ENCODE measurements around the gene PTPRJ. TPM values are rescaled to one million over a fixed set of nuclear protein-coding genes. Genes with fewer than 3 reads are reported as not detected.

The PTPRJ gene
- total and polyA plus RNA-seq, 2 experiments from 2014 or later, result 4.5 to 9.5 TPM

GRCh38 chr11:48109046-48109666 is 128.8 kb downstream of the PTPRJ start:
- Histone ChIP-seq H3K27me3 (replicated peaks; ENCODE audit: insufficient read depth) (no peaks in the 10 kb centered on the region), H3K4me3 (no peak overlapping the region), H3K27ac (no peak overlapping the region), H4K20me1 (ENCODE audit: insufficient read depth) (no peaks in the 10 kb centered on the region), H3K4me2 (ENCODE audit: unreplicated experiment) (peak overlapping the region; percentile 71), H3K9me2 (ENCODE audit: insufficient read depth) (no peaks in the 10 kb centered on the region), H2AFZ (no peak overlapping the region), H3K36me3 (ENCODE audit: low read depth) (no peaks in the 10 kb centered on the region), H3K9me3 (ENCODE audit: low read depth) (no peaks in the 10 kb centered on the region), H3K9ac (no peak overlapping the region), H3F3A (ENCODE audit: insufficient read depth) (peaks cover 11% of the 10 kb centered on the region; the same call in 1 of the 2 replicates), H3K79me2 (ENCODE audit: insufficient read depth) (peaks cover 44% of the 10 kb centered on the region), H3K4me1 (ENCODE audit: insufficient read depth) (peaks cover 35% of the 10 kb centered on the region)
- WGBS, 2 experiments (ENCODE audit: low coverage in 1 of 2, low lambda C conversion rate in 2 of 2, missing lambda C conversion rate in 2 of 2), result 82% methylated on average over 5 of the region's 5 CpGs
- TF ChIP-seq EZH2 (IDR thresholded peaks at IDR 0.05; ENCODE audit: insufficient read depth, poor library complexity, severe bottlenecking) (no peak), EZH2phosphoT487 (IDR thresholded peaks at IDR 0.05; ENCODE audit: insufficient read depth, low read depth) (no peak)
- in situ Hi-C loops (cut with MboI), result loop anchor here (5.0 kb wide), 1 partner anchor 172 kb away; no protein-coding TSS in a partner anchor
- DNase-seq, result peak; percentile 68

GRCh38 chr11:48110509-48110766 is 130.1 kb downstream of the PTPRJ start:
- in situ Hi-C loops (cut with MboI), result loop anchor here (10.0 kb wide), 1 partner anchor 126 kb away; the partner anchor contains the start of gene PTPRJ
- H3K79me2 ChIP-seq (ENCODE audit: insufficient read depth), result peaks cover 31% of the 10 kb centered on the region
- peak overlapping the region; percentile 48 for H3K9ac ChIP-seq
- WGBS, 2 experiments (ENCODE audit: low coverage in 1 of 2, low lambda C conversion rate in 2 of 2, missing lambda C conversion rate in 2 of 2), result 51 to 53% methylated on average over 2 of the region's 2 CpGs
- H3K27ac ChIP-seq, result no peak overlapping the region
- peaks cover 29% of the 10 kb centered on the region for H3K4me1 ChIP-seq (ENCODE audit: insufficient read depth)
- no peaks in the 10 kb centered on the region for H3K9me2 ChIP-seq (ENCODE audit: insufficient read depth)
- no peak for DNase-seq
- no peaks in the 10 kb centered on the region for H4K20me1 ChIP-seq (ENCODE audit: insufficient read depth)
- H3K36me3 ChIP-seq (ENCODE audit: low read depth), result peaks cover 11% of the 10 kb centered on the region; the same call in 1 of the 2 replicates
- H3K27me3 ChIP-seq (replicated peaks; ENCODE audit: insufficient read depth), result no peaks in the 10 kb centered on the region
- peak overlapping the region; percentile 71 for H3K4me2 ChIP-seq (ENCODE audit: unreplicated experiment)
- H2AFZ ChIP-seq, result peak overlapping the region; percentile 67
- H3F3A ChIP-seq (ENCODE audit: insufficient read depth), result peaks cover 11% of the 10 kb centered on the region; the same call in 1 of the 2 replicates
- peak overlapping the region; percentile 58; the same call in 1 of the 2 replicates for H3K4me3 ChIP-seq
- no peaks in the 10 kb centered on the region for H3K9me3 ChIP-seq (ENCODE audit: low read depth)
- no peak for TF ChIP-seq EZH2phosphoT487 (IDR thresholded peaks at IDR 0.05; ENCODE audit: insufficient read depth, low read depth)
- TF ChIP-seq EZH2 (IDR thresholded peaks at IDR 0.05; ENCODE audit: insufficient read depth, poor library complexity, severe bottlenecking), result no peak

GRCh38 chr11:48111891-48112290 is 131.5 kb downstream of the PTPRJ start:
- TF ChIP-seq EZH2 (IDR thresholded peaks at IDR 0.05; ENCODE audit: insufficient read depth, poor library complexity, severe bottlenecking) (no peak), EZH2phosphoT487 (IDR thresholded peaks at IDR 0.05; ENCODE audit: insufficient read depth, low read depth) (no peak)
- Histone ChIP-seq H3K9ac (no peak overlapping the region), H3F3A (ENCODE audit: insufficient read depth) (peaks cover 11% of the 10 kb centered on the region; the same call in 1 of the 2 replicates), H3K4me2 (ENCODE audit: unreplicated experiment) (no peak overlapping the region), H3K4me3 (no peak overlapping the region), H4K20me1 (ENCODE audit: insufficient read depth) (no peaks in the 10 kb centered on the region), H3K79me2 (ENCODE audit: insufficient read depth) (peaks cover 20% of the 10 kb centered on the region), H2AFZ (no peak overlapping the region), H3K9me3 (ENCODE audit: low read depth) (no peaks in the 10 kb centered on the region), H3K27me3 (replicated peaks; ENCODE audit: insufficient read depth) (no peaks in the 10 kb centered on the region), H3K36me3 (ENCODE audit: low read depth) (peaks cover 11% of the 10 kb centered on the region; the same call in 1 of the 2 replicates), H3K9me2 (ENCODE audit: insufficient read depth) (no peaks in the 10 kb centered on the region), H3K4me1 (ENCODE audit: insufficient read depth) (peaks cover 27% of the 10 kb centered on the region), H3K27ac (no peak overlapping the region)
- 66 to 84% methylated on average over 3 of the region's 3 CpGs for WGBS, 2 experiments (ENCODE audit: low coverage in 1 of 2, low lambda C conversion rate in 2 of 2, missing lambda C conversion rate in 2 of 2)
- no peak for DNase-seq
- in situ Hi-C loops (cut with MboI), result loop anchor here (10.0 kb wide), 1 partner anchor 127 kb away; the partner anchor contains the start of gene PTPRJ

GRCh38 chr11:48114740-48115139 is 134.4 kb downstream of the PTPRJ start:
- Histone ChIP-seq H3K4me3 (no peak overlapping the region), H3K27ac (no peak overlapping the region), H3K79me2 (ENCODE audit: insufficient read depth) (peaks cover 3% of the 10 kb centered on the region; the same call in 1 of the 2 replicates), H4K20me1 (ENCODE audit: insufficient read depth) (no peaks in the 10 kb centered on the region), H3K4me2 (ENCODE audit: unreplicated experiment) (no peak overlapping the region), H3F3A (ENCODE audit: insufficient read depth) (no peaks in the 10 kb centered on the region), H3K9ac (no peak overlapping the region), H3K4me1 (ENCODE audit: insufficient read depth) (peaks cover 4% of the 10 kb centered on the region), H2AFZ (no peak overlapping the region), H3K27me3 (replicated peaks; ENCODE audit: insufficient read depth) (no peaks in the 10 kb centered on the region), H3K9me3 (ENCODE audit: low read depth) (no peaks in the 10 kb centered on the region), H3K9me2 (ENCODE audit: insufficient read depth) (no peaks in the 10 kb centered on the region), H3K36me3 (ENCODE audit: low read depth) (peaks cover 11% of the 10 kb centered on the region; the same call in 1 of the 2 replicates)
- TF ChIP-seq EZH2phosphoT487 (IDR thresholded peaks at IDR 0.05; ENCODE audit: insufficient read depth, low read depth), result no peak
- TF ChIP-seq EZH2 (IDR thresholded peaks at IDR 0.05; ENCODE audit: insufficient read depth, poor library complexity, severe bottlenecking), result no peak
- WGBS, 2 experiments (ENCODE audit: low coverage in 1 of 2, low lambda C conversion rate in 2 of 2, missing lambda C conversion rate in 2 of 2), result 93 to 96% methylated on average over 1 of the region's 1 CpG
- no peak for DNase-seq
- in situ Hi-C loops (cut with MboI), result loop anchor here (10.0 kb wide), 1 partner anchor 130 kb away; the partner anchor contains the start of gene PTPRJ
